Suprapubic skin (tissue), 4 donors: Measurements from ENCODE around the gene PMVK.

Experiments
- POLR2A ChIP-seq, 2 donors: fragments of 450-650 bp; IDR thresholded peaks; one replicate each; pipeline ENCODE4 v1.6.1; 2017; ENCODE audit warnings: antibody characterized with exemption in 2 of 2, mild to moderate bottlenecking in 2 of 2, moderate library complexity in 2 of 2
- POLR2AphosphoS5 ChIP-seq, 3 donors: sonication (generic); formaldehyde crosslinking; IDR thresholded peaks; one replicate each; pipeline ENCODE4 v1.6.1; 2017; ENCODE audit warnings: antibody characterized with exemption in 3 of 3
- TF ChIP-seq, protein P1 (sequence below), 2 donors: fragments of 200-600 bp in 1 of 2; fragments of 450-650 bp in 1 of 2; sonication (generic) in 1 of 2; IDR thresholded peaks; one replicate each; pipeline ENCODE4 v1.5.1; 2016 to 2019; ENCODE audit warnings: antibody characterized with exemption in 2 of 2, mild to moderate bottlenecking in 1 of 2, moderate library complexity in 1 of 2

DNA sequence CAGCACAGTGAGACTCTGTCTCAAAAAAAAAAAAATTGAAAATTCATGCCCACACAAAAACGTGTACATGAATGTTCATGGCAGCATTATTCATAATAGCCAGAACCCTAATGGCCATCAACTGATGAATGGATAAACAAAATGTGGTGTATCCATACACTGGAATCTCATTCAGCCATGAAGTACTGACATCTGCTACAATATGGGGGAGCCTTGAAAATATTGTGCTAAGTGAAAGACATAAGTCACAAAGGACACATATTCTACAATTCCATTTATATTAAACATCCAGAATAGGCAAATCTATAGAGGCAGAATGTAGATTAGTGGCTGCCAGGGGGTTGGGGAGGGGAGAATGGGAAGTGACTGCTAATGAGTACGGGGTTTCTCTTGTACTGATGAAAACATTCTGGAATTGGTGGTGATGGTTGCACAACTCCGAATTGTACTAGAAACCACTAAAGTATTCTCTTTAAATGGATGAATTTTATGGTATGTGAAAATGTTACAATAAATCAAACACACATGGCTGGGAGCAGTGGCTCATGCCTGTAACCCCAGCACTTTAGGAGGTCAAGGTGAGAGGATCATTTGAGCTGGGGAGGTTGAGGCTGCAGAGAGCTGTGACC is 33.5 kb downstream of the PMVK start:
- TF ChIP-seq, protein P1, sequence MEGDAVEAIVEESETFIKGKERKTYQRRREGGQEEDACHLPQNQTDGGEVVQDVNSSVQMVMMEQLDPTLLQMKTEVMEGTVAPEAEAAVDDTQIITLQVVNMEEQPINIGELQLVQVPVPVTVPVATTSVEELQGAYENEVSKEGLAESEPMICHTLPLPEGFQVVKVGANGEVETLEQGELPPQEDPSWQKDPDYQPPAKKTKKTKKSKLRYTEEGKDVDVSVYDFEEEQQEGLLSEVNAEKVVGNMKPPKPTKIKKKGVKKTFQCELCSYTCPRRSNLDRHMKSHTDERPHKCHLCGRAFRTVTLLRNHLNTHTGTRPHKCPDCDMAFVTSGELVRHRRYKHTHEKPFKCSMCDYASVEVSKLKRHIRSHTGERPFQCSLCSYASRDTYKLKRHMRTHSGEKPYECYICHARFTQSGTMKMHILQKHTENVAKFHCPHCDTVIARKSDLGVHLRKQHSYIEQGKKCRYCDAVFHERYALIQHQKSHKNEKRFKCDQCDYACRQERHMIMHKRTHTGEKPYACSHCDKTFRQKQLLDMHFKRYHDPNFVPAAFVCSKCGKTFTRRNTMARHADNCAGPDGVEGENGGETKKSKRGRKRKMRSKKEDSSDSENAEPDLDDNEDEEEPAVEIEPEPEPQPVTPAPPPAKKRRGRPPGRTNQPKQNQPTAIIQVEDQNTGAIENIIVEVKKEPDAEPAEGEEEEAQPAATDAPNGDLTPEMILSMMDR (IDR thresholded peaks at IDR 0.05) = no peak
- TF ChIP-seq POLR2AphosphoS5 (IDR thresholded peaks at IDR 0.05) (no peak), POLR2A (IDR thresholded peaks at IDR 0.05) (no peak)
